HEK293 (cell line): ENCODE data around the gene ACSM3.
A peak's percentile ranks its signal among the peaks of the same experiment; 100 is the strongest.

Experiments used
- CTCF ChIA-PET: fragments of 350-600 bp; formaldehyde crosslinking; extraction: SDS; loops from one replicate; lab custom pipeline; 2021; ENCODE audit warnings: antibody characterized with exemption; lab: Yijun Ruan, JAX
- POLR2A ChIA-PET: fragments of 300-600 bp; formaldehyde crosslinking; extraction: SDS; loops from one replicate; lab custom pipeline; 2020; ENCODE audit warnings: antibody characterized with exemption, inconsistent platforms; lab: Yijun Ruan, JAX
- H3K27ac ChIP-seq: fragments of 200-500 bp; sonication (Bioruptor generic); 2 replicates; pipeline ENCODE4 v1.5.1; 2014; ENCODE audit warnings: low read depth, low read length, control low read depth, inconsistent platforms; ENCODE audit errors: extremely low read depth
- H3K36me3 ChIP-seq, 2 experiments: fragments of 200-500 bp in 1 of 2; sonication (Bioruptor generic) in 1 of 2; 1 replicate in 1 of 2; 2 replicates in 1 of 2; pipeline ENCODE4 v1.5.1; 2014 to 2017; ENCODE audit warnings: inconsistent platforms in 2 of 2, low read length in 2 of 2; ENCODE audit not compliant: control insufficient read depth in 2 of 2, insufficient read depth in 1 of 2
- H3K4me1 ChIP-seq: fragments of 200-500 bp; sonication (Bioruptor generic); 2 replicates; pipeline ENCODE4 v1.5.1; 2014; ENCODE audit warnings: mild to moderate bottlenecking, low read length, inconsistent platforms; ENCODE audit not compliant: control insufficient read depth, insufficient read depth
- H3K4me3 ChIP-seq: 2 replicates; pipeline ENCODE4 v1.5.1; 2011; ENCODE audit warnings: low read depth, mild to moderate bottlenecking, control low read depth, low read length, moderate library complexity
- H3K9me3 ChIP-seq: fragments of 200-500 bp; sonication (Bioruptor generic); 2 replicates; pipeline ENCODE4 v1.5.1; 2014; ENCODE audit warnings: low read depth, low read length, inconsistent platforms; ENCODE audit not compliant: control insufficient read depth, insufficient read depth
- IKZF3 ChIP-seq: fragments of 450-650 bp; IDR thresholded peaks from 2 replicates; pipeline ENCODE4 v1.5.0; 2018; ENCODE audit warnings: missing biosample characterization, mild to moderate bottlenecking, missing genetic modification characterization, moderate library complexity
- MYNN ChIP-seq: fragments of 450-650 bp; formaldehyde crosslinking; IDR thresholded peaks from 2 replicates; pipeline ENCODE4 v1.5.1; 2016; ENCODE audit warnings: missing biosample characterization, missing genetic modification characterization, borderline replicate concordance
- SCRT1 ChIP-seq: fragments of 450-650 bp; formaldehyde crosslinking; IDR thresholded peaks from 2 replicates; pipeline ENCODE4 v1.5.1; 2016; ENCODE audit warnings: missing biosample characterization, missing genetic modification characterization, borderline replicate concordance
- SCRT2 ChIP-seq: fragments of 450-650 bp; formaldehyde crosslinking; IDR thresholded peaks from 2 replicates; pipeline ENCODE4 v1.5.1; 2016; ENCODE audit warnings: missing biosample characterization, missing genetic modification characterization
- SP2 ChIP-seq: fragments of 450-650 bp; formaldehyde crosslinking; IDR thresholded peaks from 2 replicates; pipeline ENCODE4 v1.5.1; 2016; ENCODE audit warnings: missing biosample characterization, missing genetic modification characterization
- ZFP41 ChIP-seq: fragments of 450-650 bp; formaldehyde crosslinking; IDR thresholded peaks from 2 replicates; pipeline ENCODE4 v1.5.1; 2016; ENCODE audit warnings: missing biosample characterization, missing genetic modification characterization, borderline replicate concordance
- ZNF132 ChIP-seq: fragments of 450-650 bp; formaldehyde crosslinking; IDR thresholded peaks from 2 replicates; pipeline ENCODE4 v1.5.1; 2017; ENCODE audit warnings: missing biosample characterization, missing genetic modification characterization, borderline replicate concordance
- ZNF174 ChIP-seq: fragments of 450-650 bp; formaldehyde crosslinking; IDR thresholded peaks from 2 replicates; pipeline ENCODE4 v1.5.0; 2017; ENCODE audit warnings: missing biosample characterization, mild to moderate bottlenecking, missing genetic modification characterization
- ZNF221 ChIP-seq: fragments of 450-650 bp; formaldehyde crosslinking; IDR thresholded peaks from 2 replicates; pipeline ENCODE4 v1.5.1; 2017; ENCODE audit warnings: missing biosample characterization, missing genetic modification characterization, borderline replicate concordance
- ZNF248 ChIP-seq: fragments of 450-650 bp; formaldehyde crosslinking; IDR thresholded peaks from 2 replicates; pipeline ENCODE4 v1.5.1; 2017; ENCODE audit warnings: missing biosample characterization, missing genetic modification characterization
- ZNF510 ChIP-seq: fragments of 450-650 bp; formaldehyde crosslinking; IDR thresholded peaks from 2 replicates; pipeline ENCODE4 v1.5.1; 2018; ENCODE audit warnings: mild to moderate bottlenecking, missing genetic modification characterization, missing biosample characterization; ENCODE audit not compliant: insufficient replicate concordance
- ZNF521 ChIP-seq: fragments of 450-650 bp; formaldehyde crosslinking; IDR thresholded peaks from 2 replicates; pipeline ENCODE4 v1.5.1; 2017; ENCODE audit warnings: missing biosample characterization, mild to moderate bottlenecking, missing genetic modification characterization
- ZNF560 ChIP-seq: fragments of 450-650 bp; formaldehyde crosslinking; IDR thresholded peaks from 2 replicates; pipeline ENCODE4 v1.5.1; 2017; ENCODE audit warnings: missing biosample characterization, missing genetic modification characterization, borderline replicate concordance
- ZNF670 ChIP-seq: fragments of 450-650 bp; formaldehyde crosslinking; IDR thresholded peaks from 2 replicates; pipeline ENCODE4 v1.5.1; 2016; ENCODE audit warnings: missing biosample characterization, missing genetic modification characterization, low read depth
- TF ChIP-seq, protein P1 (sequence below): fragments of 450-650 bp; formaldehyde crosslinking; IDR thresholded peaks from 2 replicates; pipeline ENCODE4 v1.5.1; 2016; ENCODE audit warnings: missing biosample characterization, missing genetic modification characterization
- TF ChIP-seq, protein P2 (sequence below): fragments of 450-650 bp; formaldehyde crosslinking; IDR thresholded peaks from 2 replicates; pipeline ENCODE4 v1.5.1; 2016; ENCODE audit warnings: missing biosample characterization, missing genetic modification characterization
- TF ChIP-seq, protein P3 (sequence below): fragments of 450-650 bp; formaldehyde crosslinking; IDR thresholded peaks from 2 replicates; pipeline ENCODE4 v1.5.1; 2016; ENCODE audit warnings: missing biosample characterization, missing genetic modification characterization
- TF ChIP-seq, protein P4 (sequence below): IDR thresholded peaks from 2 replicates; pipeline ENCODE4 v1.6.1; 2011; ENCODE audit warnings: mild to moderate bottlenecking, low read depth, low read length, borderline replicate concordance
- TF ChIP-seq, protein P5 (sequence below): fragments of 450-650 bp; formaldehyde crosslinking; IDR thresholded peaks from 2 replicates; pipeline ENCODE4 v1.5.1; 2017; ENCODE audit warnings: missing biosample characterization, mild to moderate bottlenecking, missing genetic modification characterization, moderate library complexity
- TF ChIP-seq, protein P6 (sequence below): fragments of 450-650 bp; IDR thresholded peaks from 2 replicates; pipeline ENCODE4 v1.5.1; 2018; ENCODE audit warnings: missing biosample characterization, mild to moderate bottlenecking, missing genetic modification characterization
- TF ChIP-seq, protein P7 (sequence below): fragments of 450-650 bp; formaldehyde crosslinking; IDR thresholded peaks from 2 replicates; pipeline ENCODE4 v1.5.1; 2017; ENCODE audit warnings: missing biosample characterization, missing genetic modification characterization
- TF ChIP-seq, protein P8 (sequence below): fragments of 450-650 bp; formaldehyde crosslinking; IDR thresholded peaks from 2 replicates; pipeline ENCODE4 v1.5.1; 2016; ENCODE audit warnings: missing biosample characterization, missing genetic modification characterization

Gene ACSM3

DNA sequence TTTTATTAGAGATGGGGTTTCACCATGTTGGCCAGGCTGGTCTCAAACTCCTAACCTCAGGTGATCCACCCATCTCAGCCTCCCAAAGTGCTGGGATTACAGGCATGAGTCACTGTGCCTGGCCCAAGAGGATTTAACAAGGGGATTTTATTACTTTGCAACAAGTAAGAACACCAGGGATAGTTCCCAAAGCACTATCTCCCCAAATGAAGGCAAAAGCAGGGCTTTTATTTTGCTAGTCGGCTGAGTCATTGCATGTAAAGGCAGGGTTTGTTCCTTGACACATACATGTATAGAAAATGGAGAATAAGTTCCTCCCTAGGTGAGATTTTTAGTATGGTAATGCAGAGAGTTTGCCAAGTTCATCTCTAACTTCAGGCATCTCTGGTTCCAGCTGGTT lies 66.6 kb downstream of the ACSM3 start:
- Histone ChIP-seq H3K36me3 (peaks cover 20 to 80% of the 10 kb centered on the region in 2 experiments), H3K27ac (no peak overlapping the region), H3K9me3 (no peaks in the 10 kb centered on the region), H3K4me1 (no peaks in the 10 kb centered on the region), H3K4me3 (no peak overlapping the region)
- POLR2A ChIA-PET = no interaction called here
- peak; percentile 58; the same call in 1 of the 2 replicates for TF ChIP-seq MYNN
- TF ChIP-seq ZFP41 (tag by site-specific recombination) = no peak
- TF ChIP-seq, protein P1, sequence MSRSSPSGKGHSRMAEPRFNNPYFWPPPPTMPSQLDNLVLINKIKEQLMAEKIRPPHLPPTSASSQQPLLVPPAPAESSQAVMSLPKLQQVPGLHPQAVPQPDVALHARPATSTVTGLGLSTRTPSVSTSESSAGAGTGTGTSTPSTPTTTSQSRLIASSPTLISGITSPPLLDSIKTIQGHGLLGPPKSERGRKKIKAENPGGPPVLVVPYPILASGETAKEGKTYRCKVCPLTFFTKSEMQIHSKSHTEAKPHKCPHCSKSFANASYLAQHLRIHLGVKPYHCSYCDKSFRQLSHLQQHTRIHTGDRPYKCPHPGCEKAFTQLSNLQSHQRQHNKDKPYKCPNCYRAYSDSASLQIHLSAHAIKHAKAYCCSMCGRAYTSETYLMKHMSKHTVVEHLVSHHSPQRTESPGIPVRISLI (tag by site-specific recombination) = no peak
- TF ChIP-seq SCRT2 (tag by site-specific recombination) = peak; percentile 61
- TF ChIP-seq ZNF132 (tag by site-specific recombination) = no peak
- TF ChIP-seq ZNF670 (tag by site-specific recombination) = no peak
- TF ChIP-seq SCRT1 = peak; percentile 53; the same call in 1 of the 2 replicates
- TF ChIP-seq, protein P2, sequence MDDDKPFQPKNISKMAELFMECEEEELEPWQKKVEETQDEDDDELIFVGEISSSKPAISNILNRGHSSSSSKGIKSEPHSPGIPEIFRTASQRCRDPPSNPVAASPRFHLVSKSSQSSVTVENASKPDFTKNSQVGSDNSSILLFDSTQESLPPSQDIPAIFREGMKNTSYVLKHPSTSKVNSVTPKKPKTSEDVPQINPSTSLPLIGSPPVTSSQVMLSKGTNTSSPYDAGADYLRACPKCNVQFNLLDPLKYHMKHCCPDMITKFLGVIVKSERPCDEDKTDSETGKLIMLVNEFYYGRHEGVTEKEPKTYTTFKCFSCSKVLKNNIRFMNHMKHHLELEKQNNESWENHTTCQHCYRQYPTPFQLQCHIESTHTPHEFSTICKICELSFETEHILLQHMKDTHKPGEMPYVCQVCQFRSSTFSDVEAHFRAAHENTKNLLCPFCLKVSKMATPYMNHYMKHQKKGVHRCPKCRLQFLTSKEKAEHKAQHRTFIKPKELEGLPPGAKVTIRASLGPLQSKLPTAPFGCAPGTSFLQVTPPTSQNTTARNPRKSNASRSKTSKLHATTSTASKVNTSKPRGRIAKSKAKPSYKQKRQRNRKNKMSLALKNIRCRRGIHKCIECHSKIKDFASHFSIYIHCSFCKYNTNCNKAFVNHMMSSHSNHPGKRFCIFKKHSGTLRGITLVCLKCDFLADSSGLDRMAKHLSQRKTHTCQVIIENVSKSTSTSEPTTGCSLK (tag by site-specific recombination) = no peak
- TF ChIP-seq, protein P3, sequence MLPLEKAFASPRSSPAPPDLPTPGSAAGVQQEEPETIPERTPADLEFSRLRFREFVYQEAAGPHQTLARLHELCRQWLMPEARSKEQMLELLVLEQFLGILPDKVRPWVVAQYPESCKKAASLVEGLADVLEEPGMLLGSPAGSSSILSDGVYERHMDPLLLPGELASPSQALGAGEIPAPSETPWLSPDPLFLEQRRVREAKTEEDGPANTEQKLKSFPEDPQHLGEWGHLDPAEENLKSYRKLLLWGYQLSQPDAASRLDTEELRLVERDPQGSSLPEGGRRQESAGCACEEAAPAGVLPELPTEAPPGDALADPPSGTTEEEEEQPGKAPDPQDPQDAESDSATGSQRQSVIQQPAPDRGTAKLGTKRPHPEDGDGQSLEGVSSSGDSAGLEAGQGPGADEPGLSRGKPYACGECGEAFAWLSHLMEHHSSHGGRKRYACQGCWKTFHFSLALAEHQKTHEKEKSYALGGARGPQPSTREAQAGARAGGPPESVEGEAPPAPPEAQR = no peak
- TF ChIP-seq, protein P4, sequence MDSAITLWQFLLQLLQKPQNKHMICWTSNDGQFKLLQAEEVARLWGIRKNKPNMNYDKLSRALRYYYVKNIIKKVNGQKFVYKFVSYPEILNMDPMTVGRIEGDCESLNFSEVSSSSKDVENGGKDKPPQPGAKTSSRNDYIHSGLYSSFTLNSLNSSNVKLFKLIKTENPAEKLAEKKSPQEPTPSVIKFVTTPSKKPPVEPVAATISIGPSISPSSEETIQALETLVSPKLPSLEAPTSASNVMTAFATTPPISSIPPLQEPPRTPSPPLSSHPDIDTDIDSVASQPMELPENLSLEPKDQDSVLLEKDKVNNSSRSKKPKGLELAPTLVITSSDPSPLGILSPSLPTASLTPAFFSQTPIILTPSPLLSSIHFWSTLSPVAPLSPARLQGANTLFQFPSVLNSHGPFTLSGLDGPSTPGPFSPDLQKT = no peak
- TF ChIP-seq ZNF510 (tag by site-specific recombination) = no peak
- CTCF ChIA-PET = interaction anchor here (0.6 kb wide), 1 partner anchor 452 kb away, joined by 3 read pairs; no protein-coding TSS in a partner anchor

DNA sequence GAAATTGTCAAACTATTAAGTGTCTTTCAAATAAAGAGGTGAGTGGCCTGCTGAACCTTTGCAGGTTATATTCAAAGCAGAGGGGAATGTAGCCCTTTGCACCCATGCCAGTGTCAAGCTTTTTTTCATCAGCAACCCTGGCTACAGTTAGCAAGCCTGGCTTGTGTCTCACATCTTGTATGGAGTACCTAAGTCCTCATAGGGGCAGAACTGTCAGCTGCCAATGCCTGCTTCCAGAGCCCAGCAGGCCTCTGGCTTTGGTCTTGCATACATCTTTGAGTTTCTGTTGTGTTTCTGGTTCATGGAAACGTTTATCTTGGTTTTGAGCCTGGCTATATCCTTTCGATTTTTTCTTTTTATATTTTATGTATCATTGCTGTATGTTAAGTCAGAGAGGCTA lies 69.3 kb downstream of the ACSM3 start:
- CTCF ChIA-PET = interaction anchor here (2.0 kb wide), 1 partner anchor 17 kb away, joined by 7 read pairs; no protein-coding TSS in a partner anchor
- H3K9me3 ChIP-seq = no peaks in the 10 kb centered on the region
- no peaks in the 10 kb centered on the region for H3K4me1 ChIP-seq
- POLR2A ChIA-PET = no interaction called here
- peaks cover 28 to 79% of the 10 kb centered on the region in 2 experiments; a peak in 2 of 3 replicates for H3K36me3 ChIP-seq
- no peak overlapping the region for H3K27ac ChIP-seq
- no peak overlapping the region for H3K4me3 ChIP-seq
- TF ChIP-seq SP2 (tag by site-specific recombination) (no peak), ZNF174 (tag by site-specific recombination) (no peak), ZNF248 (no peak), ZNF221 (tag by site-specific recombination) (no peak), SCRT1 (no peak), ZNF132 (tag by site-specific recombination) (no peak), IKZF3 (tag by site-specific recombination) (no peak), ZNF560 (tag by site-specific recombination) (no peak), ZNF670 (tag by site-specific recombination) (no peak), ZNF521 (tag by site-specific recombination) (no peak)
- TF ChIP-seq, protein P5, sequence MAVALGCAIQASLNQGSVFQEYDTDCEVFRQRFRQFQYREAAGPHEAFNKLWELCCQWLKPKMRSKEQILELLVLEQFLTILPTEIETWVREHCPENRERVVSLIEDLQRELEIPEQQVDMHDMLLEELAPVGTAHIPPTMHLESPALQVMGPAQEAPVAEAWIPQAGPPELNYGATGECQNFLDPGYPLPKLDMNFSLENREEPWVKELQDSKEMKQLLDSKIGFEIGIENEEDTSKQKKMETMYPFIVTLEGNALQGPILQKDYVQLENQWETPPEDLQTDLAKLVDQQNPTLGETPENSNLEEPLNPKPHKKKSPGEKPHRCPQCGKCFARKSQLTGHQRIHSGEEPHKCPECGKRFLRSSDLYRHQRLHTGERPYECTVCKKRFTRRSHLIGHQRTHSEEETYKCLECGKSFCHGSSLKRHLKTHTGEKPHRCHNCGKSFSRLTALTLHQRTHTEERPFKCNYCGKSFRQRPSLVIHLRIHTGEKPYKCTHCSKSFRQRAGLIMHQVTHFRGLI = no peak
- TF ChIP-seq, protein P6, sequence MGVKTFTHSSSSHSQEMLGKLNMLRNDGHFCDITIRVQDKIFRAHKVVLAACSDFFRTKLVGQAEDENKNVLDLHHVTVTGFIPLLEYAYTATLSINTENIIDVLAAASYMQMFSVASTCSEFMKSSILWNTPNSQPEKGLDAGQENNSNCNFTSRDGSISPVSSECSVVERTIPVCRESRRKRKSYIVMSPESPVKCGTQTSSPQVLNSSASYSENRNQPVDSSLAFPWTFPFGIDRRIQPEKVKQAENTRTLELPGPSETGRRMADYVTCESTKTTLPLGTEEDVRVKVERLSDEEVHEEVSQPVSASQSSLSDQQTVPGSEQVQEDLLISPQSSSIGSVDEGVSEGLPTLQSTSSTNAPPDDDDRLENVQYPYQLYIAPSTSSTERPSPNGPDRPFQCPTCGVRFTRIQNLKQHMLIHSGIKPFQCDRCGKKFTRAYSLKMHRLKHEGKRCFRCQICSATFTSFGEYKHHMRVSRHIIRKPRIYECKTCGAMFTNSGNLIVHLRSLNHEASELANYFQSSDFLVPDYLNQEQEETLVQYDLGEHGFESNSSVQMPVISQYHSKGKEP (tag by site-specific recombination) = no peak
- TF ChIP-seq, protein P7, sequence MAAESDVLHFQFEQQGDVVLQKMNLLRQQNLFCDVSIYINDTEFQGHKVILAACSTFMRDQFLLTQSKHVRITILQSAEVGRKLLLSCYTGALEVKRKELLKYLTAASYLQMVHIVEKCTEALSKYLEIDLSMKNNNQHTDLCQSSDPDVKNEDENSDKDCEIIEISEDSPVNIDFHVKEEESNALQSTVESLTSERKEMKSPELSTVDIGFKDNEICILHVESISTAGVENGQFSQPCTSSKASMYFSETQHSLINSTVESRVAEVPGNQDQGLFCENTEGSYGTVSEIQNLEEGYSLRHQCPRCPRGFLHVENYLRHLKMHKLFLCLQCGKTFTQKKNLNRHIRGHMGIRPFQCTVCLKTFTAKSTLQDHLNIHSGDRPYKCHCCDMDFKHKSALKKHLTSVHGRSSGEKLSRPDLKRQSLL (tag by site-specific recombination) = no peak
- TF ChIP-seq, protein P8, sequence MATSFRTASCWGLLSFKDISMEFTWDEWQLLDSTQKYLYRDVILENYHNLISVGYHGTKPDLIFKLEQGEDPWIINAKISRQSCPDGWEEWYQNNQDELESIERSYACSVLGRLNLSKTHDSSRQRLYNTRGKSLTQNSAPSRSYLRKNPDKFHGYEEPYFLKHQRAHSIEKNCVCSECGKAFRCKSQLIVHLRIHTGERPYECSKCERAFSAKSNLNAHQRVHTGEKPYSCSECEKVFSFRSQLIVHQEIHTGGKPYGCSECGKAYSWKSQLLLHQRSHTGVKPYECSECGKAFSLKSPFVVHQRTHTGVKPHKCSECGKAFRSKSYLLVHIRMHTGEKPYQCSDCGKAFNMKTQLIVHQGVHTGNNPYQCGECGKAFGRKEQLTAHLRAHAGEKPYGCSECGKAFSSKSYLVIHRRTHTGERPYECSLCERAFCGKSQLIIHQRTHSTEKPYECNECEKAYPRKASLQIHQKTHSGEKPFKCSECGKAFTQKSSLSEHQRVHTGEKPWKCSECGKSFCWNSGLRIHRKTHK (tag by site-specific recombination) = no peak
